Stimulated activated effector memory CD8-positive, alpha-beta T cell treated with anti-CD3 and anti-CD28 coated beads, Interleukin-12 subunit alpha, Interleukin-12 subunit beta, amount 100 ng/mL, for 72 hours (primary cell): ENCODE results near the gene LTA.

ENCODE experiments used
- ATAC-seq: fragments of 150-1000 bp; cut with Tn5 transposase; 2 replicates; pipeline ENCODE4 v1.10.0; 2021
- DNase-seq, 2 donors: peaks; one replicate each; pipeline ENCODE4 v3.0.0; 2021 to 2022; ENCODE audit warnings: low spot score in 2 of 2
- H3K27ac Mint-ChIP-seq: one replicate; pipeline ENCODE4 v1.8.0; 2022; ENCODE audit warnings: mild to moderate bottlenecking, mixed read lengths
- H3K36me3 Mint-ChIP-seq: one replicate; pipeline ENCODE4 v1.8.0; 2022; ENCODE audit warnings: mild to moderate bottlenecking, mixed read lengths
- H3K4me1 Mint-ChIP-seq: one replicate; pipeline ENCODE4 v1.8.0; 2022; ENCODE audit warnings: mixed read lengths
- H3K4me3 Mint-ChIP-seq: one replicate; pipeline ENCODE4 v1.8.0; 2022; ENCODE audit warnings: mild to moderate bottlenecking, mixed read lengths
- H3K9me3 Mint-ChIP-seq: one replicate; pipeline ENCODE4 v1.8.0; 2022; ENCODE audit warnings: mixed read lengths

LTA gene, protein sequence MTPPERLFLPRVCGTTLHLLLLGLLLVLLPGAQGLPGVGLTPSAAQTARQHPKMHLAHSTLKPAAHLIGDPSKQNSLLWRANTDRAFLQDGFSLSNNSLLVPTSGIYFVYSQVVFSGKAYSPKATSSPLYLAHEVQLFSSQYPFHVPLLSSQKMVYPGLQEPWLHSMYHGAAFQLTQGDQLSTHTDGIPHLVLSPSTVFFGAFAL

DNA sequence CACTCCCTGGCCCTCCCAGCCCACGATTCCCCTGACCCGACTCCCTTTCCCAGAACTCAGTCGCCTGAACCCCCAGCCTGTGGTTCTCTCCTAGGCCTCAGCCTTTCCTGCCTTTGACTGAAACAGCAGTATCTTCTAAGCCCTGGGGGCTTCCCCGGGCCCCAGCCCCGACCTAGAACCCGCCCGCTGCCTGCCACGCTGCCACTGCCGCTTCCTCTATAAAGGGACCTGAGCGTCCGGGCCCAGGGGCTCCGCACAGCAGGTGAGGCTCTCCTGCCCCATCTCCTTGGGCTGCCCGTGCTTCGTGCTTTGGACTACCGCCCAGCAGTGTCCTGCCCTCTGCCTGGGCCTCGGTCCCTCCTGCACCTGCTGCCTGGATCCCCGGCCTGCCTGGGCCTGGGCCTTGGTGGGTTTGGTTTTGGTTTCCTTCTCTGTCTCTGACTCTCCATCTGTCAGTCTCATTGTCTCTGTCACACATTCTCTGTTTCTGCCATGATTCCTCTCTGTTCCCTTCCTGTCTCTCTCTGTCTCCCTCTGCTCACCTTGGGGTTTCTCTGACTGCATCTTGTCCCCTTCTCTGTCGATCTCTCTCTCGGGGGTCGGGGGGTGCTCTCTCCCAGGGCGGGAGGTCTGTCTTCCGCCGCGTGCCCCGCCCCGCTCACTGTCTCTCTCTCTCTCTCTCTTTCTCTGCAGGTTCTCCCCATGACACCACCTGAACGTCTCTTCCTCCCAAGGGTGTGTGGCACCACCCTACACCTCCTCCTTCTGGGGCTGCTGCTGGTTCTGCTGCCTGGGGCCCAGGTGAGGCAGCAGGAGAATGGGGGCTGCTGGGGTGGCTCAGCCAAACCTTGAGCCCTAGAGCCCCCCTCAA, at the start of gene LTA:
Gene LTA (plus strand): TSS at position 249 of the 871 bp plus-strand sequence. CDS start 454 bp downstream, at position 703.
- peak; percentile 70 for ATAC-seq
- DNase-seq, result peak; percentile 69 to 94
- peak within 1 kb of the TSS; percentile 98 for H3K27ac Mint-ChIP-seq
- H3K4me3 Mint-ChIP-seq, result peak within 1 kb of the TSS; percentile 97
- no peaks in the 10 kb centered on the region for H3K9me3 Mint-ChIP-seq
- H3K36me3 Mint-ChIP-seq, result peaks cover 65% of the 10 kb centered on the region
- peaks cover 79% of the 10 kb centered on the region for H3K4me1 Mint-ChIP-seq

DNA sequence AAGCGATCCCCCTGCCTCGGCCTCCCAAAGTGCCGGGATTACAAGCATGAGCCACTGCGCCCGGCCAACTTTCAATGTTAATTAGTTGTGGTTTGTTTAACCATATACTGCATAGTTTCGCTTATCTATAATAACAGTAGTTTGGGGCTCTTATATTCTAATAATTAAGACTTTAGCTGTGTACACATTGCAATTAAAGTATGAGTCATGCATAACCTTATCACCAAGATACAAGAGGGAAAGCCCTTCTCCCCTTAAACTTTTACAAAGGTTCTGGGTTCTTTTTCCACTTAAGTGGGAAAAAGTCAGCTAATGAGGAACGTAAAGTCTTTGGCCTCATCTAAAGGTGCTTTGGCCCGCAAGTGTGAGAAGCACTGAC, 46.5 kb upstream of the LTA start:
- ATAC-seq (no peak), DNase-seq (no peak)
- Mint-ChIP-seq H3K27ac (no peak overlapping the region), H3K4me3 (no peak overlapping the region), H3K4me1 (peaks cover 11% of the 10 kb centered on the region), H3K9me3 (no peaks in the 10 kb centered on the region), H3K36me3 (peaks cover 23% of the 10 kb centered on the region)

DNA sequence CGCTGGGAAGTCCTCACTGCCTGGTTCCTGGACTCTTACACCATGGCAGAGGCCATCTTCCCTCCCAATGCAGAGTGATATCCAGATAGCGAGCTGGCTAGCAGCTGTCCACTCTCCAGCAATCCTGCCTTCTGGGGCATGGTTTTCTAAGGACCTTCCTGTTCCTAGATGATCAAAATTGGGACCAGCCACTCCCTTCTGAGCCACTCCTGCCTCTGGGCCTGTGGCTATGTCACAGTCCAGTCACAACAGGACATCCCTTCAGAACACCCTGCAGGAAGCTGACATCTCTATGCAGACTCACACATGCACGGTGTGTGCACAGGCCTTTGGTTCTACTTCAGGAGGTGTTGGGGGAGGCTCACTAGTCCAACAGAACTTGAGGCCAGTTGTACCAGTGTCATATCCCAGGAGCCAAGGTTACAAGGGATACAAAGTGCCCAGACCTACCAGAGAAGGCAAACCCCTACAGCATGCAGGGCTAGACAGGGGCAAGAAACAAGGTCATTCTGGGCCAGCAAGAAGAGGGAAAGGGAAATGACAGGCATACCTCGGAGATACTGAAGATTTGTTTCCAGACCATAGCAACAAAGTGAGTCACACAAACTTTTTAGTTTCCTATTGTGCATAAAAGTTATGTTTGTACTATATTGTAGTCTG, 46.0 kb upstream of the LTA start:
- Mint-ChIP-seq H3K27ac (no peak overlapping the region), H3K9me3 (no peaks in the 10 kb centered on the region), H3K36me3 (peaks cover 28% of the 10 kb centered on the region), H3K4me3 (no peak overlapping the region), H3K4me1 (peaks cover 16% of the 10 kb centered on the region)
- DNase-seq (no peak), ATAC-seq (peak; percentile 39)

DNA sequence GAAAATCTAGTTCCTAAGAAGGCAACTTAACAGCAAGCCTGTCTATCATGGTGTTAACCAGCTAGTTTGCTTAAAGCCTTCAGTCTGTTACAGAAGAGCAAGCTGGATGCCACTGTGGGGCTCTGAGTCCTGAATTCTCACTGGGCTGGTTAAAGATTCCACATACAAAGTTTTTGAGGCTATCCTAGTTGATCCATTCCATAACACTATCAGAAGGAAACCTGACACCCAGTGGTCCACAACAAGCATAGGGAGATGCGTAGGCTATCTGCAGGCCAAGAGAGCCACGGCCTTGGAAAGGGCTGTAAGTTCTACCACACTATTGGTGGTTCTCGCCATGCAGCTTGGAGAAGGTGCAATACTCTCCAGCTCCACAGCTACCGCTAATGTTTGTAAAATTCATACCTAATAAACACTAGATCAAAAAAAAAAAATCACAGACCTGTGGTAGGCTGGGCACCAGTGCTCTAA, 43.7 kb upstream of the LTA start:
- Mint-ChIP-seq H3K4me3 (no peak overlapping the region), H3K27ac (peak overlapping the region; percentile 46), H3K36me3 (peaks cover 51% of the 10 kb centered on the region), H3K9me3 (no peaks in the 10 kb centered on the region), H3K4me1 (peaks cover 20% of the 10 kb centered on the region)
- DNase-seq (no peak), ATAC-seq (no peak)

DNA sequence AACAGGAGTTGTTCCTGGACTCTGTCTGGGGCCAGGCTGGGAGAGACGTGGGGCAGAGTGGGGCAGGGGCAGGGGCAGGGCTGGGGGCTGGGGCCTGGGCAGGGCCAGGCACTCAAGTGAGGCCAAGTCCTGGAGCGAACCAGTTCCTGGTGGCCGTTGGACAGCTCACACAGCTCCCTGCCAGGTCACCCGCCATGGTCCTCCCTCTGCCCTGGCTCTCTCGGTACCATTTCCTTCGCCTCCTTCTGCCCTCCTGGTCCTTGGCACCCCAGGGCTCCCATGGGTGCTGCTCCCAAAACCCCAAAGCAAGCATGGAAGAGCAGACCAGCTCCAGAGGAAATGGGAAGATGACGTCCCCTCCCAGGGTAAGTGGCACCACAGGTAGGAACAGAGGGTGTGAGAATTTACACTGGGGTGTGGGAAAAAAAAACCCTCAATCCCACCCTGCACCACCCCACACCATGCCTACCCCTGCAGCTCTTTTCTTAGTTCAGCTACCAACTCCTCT, 43.2 kb upstream of the LTA start, which contains the start of gene MCCD1:
Gene MCCD1 (plus strand): TSS at position 142 of the 508 bp plus-strand sequence. CDS start 53 bp downstream, at position 195.
- Mint-ChIP-seq H3K36me3 (peaks cover 56% of the 10 kb centered on the region), H3K27ac (peak within 1 kb of the TSS; percentile 61), H3K4me1 (peaks cover 23% of the 10 kb centered on the region), H3K9me3 (no peaks in the 10 kb centered on the region), H3K4me3 (no peak within 1 kb of the TSS)
- DNase-seq (no peak), ATAC-seq (peak; percentile 14)

DNA sequence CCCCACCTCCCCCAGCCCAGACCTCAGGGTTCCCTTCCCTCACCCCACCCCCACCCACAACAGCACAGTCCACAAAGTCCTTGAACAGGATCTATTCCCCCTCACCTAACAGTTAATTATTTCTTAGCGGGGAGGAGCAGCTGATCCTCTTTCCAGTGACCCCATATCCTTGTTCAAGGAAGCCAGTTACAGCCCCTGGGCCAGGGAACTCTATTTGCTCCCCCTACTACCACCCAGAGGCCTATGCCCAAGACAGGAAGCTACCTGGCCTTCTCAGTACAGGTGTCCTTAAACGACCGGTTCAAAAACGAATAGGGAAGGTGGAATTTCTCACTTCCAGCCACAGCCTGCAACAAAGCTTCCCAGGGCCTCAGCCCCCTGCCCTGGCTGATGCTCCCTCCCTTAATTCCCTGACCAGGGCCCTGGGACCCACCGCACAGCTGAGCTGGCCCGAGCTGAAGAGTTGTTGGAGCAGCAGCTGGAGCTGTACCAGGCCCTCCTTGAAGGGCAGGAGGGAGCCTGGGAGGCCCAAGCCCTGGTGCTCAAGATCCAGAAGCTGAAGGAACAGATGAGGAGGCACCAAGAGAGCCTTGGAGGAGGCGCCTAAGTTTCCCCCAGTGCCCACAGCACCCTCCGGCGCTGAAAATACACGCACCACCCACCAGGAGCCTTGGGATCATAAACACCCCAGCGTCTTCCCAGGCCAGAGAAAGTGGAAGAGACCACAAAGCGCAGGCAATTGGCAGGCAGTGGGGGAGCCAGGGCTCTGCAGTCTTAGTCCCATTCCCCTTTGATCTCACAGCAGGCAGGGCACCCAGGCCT, 42.5 kb upstream of the LTA start:
- DNase-seq, result no peak
- H3K4me3 Mint-ChIP-seq, result no peak overlapping the region
- H3K27ac Mint-ChIP-seq, result peak overlapping the region; percentile 61
- H3K9me3 Mint-ChIP-seq, result no peaks in the 10 kb centered on the region
- H3K4me1 Mint-ChIP-seq, result peaks cover 23% of the 10 kb centered on the region
- H3K36me3 Mint-ChIP-seq, result peaks cover 63% of the 10 kb centered on the region
- ATAC-seq, result peak; percentile 2

DNA sequence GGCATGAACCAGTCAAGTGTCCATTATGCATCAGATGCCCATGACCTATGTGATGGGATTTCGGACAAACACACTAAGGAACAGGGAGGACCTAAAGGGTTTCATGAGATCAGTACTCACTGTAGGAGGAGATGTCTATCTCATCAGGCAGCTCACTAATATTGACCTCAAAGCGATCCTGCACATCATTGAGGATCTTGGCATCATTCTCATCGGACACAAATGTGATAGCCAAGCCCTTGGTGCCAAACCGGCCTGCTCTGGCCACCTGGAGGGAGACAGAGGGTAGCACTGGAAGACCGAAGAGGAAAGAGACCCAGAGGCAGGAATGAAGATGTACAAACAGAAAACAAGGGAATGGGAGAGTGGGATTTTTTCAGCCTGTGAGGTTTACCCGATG, 41.4 kb upstream of the LTA start:
- Mint-ChIP-seq H3K9me3 (no peaks in the 10 kb centered on the region), H3K4me1 (peaks cover 30% of the 10 kb centered on the region), H3K4me3 (no peak overlapping the region), H3K27ac (peak overlapping the region; percentile 61), H3K36me3 (peaks cover 74% of the 10 kb centered on the region)
- ATAC-seq (no peak), DNase-seq (no peak)

DNA sequence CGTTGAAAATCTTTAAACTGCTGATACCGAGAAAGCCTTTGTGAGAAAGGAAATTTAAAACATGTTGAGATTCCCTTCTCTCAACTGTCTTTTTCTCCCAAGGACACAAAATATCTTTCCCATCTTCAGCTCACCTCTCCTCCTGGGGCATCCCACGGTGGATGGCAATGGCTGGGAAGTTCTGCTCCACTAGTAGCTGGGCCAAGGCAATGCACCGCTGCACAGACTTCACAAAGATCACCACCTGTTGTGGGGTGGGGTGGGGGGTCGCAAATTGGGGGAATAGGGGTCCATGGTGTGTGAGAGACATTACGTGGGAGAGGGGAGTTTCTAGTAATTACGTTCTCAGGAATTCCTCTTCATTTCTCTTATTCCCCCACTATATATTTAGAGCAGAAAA, 40.9 kb upstream of the LTA start:
- H3K4me3 Mint-ChIP-seq, result no peak overlapping the region
- DNase-seq (no peak), ATAC-seq (no peak)
- H3K9me3 Mint-ChIP-seq, result no peaks in the 10 kb centered on the region
- peaks cover 31% of the 10 kb centered on the region for H3K4me1 Mint-ChIP-seq
- H3K27ac Mint-ChIP-seq, result no peak overlapping the region
- peaks cover 79% of the 10 kb centered on the region for H3K36me3 Mint-ChIP-seq

DNA sequence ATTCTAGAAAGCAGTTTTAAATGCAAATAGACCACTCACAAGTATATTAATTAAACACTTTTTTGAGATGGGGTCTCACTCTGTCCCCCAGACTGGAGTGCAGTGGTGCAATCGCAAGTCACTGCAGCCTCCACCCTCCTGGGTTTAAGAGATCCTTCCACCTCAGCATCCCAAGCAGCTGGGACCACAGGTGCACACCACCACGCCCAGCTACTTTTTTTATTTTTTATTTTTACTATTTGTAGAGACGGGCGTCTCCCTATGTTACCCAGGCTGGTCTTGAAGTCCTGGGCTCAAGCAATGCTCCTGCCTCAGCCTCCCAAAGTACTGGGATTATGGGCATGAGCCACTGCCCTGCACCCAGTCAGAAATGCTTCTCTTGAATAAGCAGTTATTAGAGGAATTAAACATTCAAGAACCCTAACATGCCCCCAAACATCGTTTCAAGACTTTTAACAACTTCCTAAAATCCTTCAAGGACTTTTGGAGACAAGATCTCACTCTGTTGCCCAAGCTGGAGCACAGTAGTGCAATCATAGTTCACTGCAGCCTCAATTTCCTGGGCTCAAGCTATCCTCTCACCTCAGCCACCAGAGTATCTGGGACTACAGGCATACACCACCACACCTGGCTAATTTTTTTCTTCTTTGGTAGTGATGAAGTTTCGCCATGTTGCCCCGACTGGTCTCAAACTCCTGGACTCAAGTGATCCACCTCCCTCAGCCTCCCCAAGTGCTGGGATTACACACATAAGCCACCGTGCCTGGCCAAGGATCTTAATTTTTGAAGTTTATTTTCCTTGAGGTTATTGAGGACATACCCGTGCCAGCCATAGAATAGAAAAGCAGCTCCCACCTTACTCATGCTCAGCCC, 40.1 kb upstream of the LTA start:
- H3K4me3 Mint-ChIP-seq, result no peak overlapping the region
- DNase-seq (no peak), ATAC-seq (no peak)
- H3K36me3 Mint-ChIP-seq, result peaks cover 87% of the 10 kb centered on the region
- H3K4me1 Mint-ChIP-seq, result peaks cover 33% of the 10 kb centered on the region
- H3K27ac Mint-ChIP-seq, result peak overlapping the region; percentile 65
- H3K9me3 Mint-ChIP-seq, result no peaks in the 10 kb centered on the region

DNA sequence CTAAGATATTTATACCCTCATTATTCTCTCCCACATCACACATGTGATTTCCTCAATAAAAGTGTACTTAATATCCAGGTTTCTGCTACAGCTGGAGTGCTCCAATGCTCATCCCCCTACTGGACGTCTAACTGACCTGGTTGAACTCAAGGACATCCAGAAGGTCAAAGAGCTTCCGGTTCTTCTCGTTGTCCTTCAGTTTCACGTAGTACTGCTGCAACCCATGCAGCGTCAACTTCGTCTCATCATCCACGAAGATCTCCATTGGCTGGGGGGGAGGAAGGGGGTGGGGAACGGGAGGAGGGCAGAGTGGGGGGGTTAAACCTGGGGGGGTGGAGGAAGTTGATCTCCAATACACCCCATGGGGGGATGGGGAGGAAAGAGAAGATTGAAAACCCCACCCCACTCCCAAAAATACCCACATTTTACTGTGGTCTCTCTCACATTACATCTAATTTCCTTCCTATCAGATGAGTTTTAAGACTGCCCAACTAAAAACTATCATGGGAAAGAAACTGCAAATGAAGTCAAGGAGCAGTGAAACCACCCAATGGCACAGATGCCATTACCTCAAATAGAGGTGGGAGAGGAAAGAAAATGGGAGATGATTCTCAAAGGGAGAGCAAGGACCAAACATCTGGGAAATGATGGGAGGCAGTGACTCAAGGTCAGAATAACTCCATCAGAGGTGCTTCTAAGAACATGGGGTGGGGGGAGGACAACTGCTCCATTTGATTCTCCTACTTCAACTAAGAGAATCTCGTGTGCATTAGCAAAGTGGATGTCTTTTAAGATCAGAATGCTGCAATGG, 39.2 kb upstream of the LTA start:
- DNase-seq, result no peak
- H3K27ac Mint-ChIP-seq, result peak overlapping the region; percentile 75
- peaks cover 39% of the 10 kb centered on the region for H3K4me1 Mint-ChIP-seq
- H3K36me3 Mint-ChIP-seq, result peaks cover 96% of the 10 kb centered on the region
- no peak overlapping the region for H3K4me3 Mint-ChIP-seq
- no peaks in the 10 kb centered on the region for H3K9me3 Mint-ChIP-seq
- no peak for ATAC-seq

DNA sequence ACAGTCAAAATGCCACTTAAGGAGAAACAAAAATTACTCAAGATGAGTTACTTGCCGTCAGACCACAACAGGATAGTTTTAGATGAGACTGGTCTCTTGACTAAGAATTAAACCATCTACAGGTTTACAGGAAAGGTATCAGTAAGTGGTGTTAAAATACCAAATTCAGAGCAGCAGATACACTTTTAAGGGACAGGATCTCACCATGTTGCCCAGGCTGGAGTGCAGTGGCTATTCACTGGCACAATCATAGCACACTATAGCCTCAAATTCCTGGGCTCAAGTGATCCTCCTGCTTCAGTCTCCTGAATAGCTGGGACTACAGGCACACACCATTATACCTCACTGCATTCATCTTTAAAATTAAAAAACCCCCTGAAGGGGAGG, 38.6 kb upstream of the LTA start:
- peak; percentile 61 for ATAC-seq
- no peak for DNase-seq
- Mint-ChIP-seq H3K9me3 (no peaks in the 10 kb centered on the region), H3K27ac (peak overlapping the region; percentile 75), H3K4me1 (peaks cover 43% of the 10 kb centered on the region), H3K36me3 (peaks cover 100% of the 10 kb centered on the region), H3K4me3 (no peak overlapping the region)

DNA sequence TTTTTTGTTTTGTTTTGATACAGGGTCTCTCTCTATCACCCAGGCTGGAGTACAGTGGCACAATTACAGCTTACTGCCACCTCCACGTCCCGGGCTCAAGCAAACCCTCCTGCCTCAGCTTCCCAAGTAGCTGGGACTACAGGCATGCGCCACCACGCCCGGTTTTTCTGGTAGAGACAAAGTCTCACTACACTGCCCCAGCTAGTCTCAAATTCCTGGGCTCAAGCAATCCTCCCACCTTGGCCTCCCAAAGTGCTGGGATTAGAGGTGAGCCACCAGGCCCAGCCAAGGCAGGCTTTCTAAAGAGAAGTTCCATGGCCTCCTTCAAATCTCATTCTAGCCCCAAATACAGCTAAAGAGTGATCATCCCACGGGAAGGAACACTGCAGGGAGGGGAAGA, 38.1 kb upstream of the LTA start:
- no peak for ATAC-seq
- no peaks in the 10 kb centered on the region for H3K9me3 Mint-ChIP-seq
- no peak for DNase-seq
- no peak overlapping the region for H3K4me3 Mint-ChIP-seq
- H3K36me3 Mint-ChIP-seq, result peaks cover 100% of the 10 kb centered on the region
- H3K4me1 Mint-ChIP-seq, result peaks cover 49% of the 10 kb centered on the region
- peak overlapping the region; percentile 75 for H3K27ac Mint-ChIP-seq

DNA sequence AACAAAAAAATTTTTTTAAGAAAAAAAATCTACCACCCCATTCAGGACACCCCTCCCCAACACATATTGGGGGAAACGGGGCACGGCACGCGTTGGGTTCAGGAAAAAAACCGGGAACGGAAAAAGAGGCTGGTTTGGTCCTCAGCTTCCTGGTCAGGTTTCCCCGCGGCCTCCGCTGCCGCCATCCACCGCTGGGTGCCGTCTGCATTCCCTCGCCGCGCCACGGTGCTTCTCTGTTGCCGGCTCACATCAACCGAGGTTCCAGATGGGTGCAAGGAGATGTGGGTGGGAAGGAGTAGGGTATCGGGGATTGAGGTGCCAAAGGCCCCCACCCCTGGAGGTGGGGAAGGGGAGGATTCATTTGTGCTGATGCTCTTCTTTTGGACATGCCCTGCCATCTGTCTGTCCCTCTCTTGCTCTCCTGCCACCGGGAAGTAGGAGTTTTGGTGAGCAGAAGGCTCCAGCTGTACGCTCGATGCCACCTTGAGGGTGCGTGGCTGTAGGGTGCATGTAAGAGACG, 37.5 kb upstream of the LTA start:
- Mint-ChIP-seq H3K27ac (peak overlapping the region; percentile 75), H3K4me1 (peaks cover 54% of the 10 kb centered on the region), H3K4me3 (no peak overlapping the region), H3K9me3 (no peaks in the 10 kb centered on the region), H3K36me3 (peaks cover 100% of the 10 kb centered on the region)
- ATAC-seq (no peak), DNase-seq (no peak)
